Measurements from ENCODE around the gene MAN2A2. TPM values are rescaled to one million over a fixed set of nuclear protein-coding genes. Genes with fewer than 3 reads are reported as not detected.
"Not testable (repeated sequence)": the region's sequence is repeated elsewhere in the genome, so short reads cannot be mapped to it uniquely, and the experiment has no call there.

Gene MAN2A2
- total RNA-seq, 1 experiment from 2014 or later, result 3.9 TPM

- DNase-seq (ENCODE audit: low spot score), result no peak
Observed at GRCh38 chr15:90871139-90871715, 31.9 kb upstream of the MAN2A2 start.

- no peak for DNase-seq (ENCODE audit: low spot score)
Observed at GRCh38 chr15:90871716-90872485, 31.2 kb upstream of the MAN2A2 start.

- peak; percentile 48 for DNase-seq (ENCODE audit: low spot score)
Observed at GRCh38 chr15:90872486-90873184, 30.5 kb upstream of the MAN2A2 start.

GRCh38 chr15:90873488-90873997 lies 29.6 kb upstream of the MAN2A2 start:
- no peak for DNase-seq (ENCODE audit: low spot score)

GRCh38 chr15:90873998-90874605 lies 29.0 kb upstream of the MAN2A2 start:
- no peak for DNase-seq (ENCODE audit: low spot score)

- not testable (repeated sequence) for DNase-seq (ENCODE audit: low spot score)
Observed at GRCh38 chr15:90874986-90875385, 28.1 kb upstream of the MAN2A2 start.

- no peak for DNase-seq (ENCODE audit: low spot score)
Observed at GRCh38 chr15:90875549-90875981, 27.5 kb upstream of the MAN2A2 start.

GRCh38 chr15:90876046-90876445 lies 27.1 kb upstream of the MAN2A2 start:
- DNase-seq (ENCODE audit: low spot score), result no peak

GRCh38 chr15:90876512-90877170 lies 26.5 kb upstream of the MAN2A2 start:
- no peak for DNase-seq (ENCODE audit: low spot score)

- no peak for DNase-seq (ENCODE audit: low spot score)
Observed at GRCh38 chr15:90877315-90877714, 25.8 kb upstream of the MAN2A2 start.

- no peak for DNase-seq (ENCODE audit: low spot score)
Observed at GRCh38 chr15:90877996-90878395, 25.1 kb upstream of the MAN2A2 start.

GRCh38 chr15:90878660-90879059 lies 24.4 kb upstream of the MAN2A2 start:
- no peak for DNase-seq (ENCODE audit: low spot score)

GRCh38 chr15:90879730-90880366 lies 23.3 kb upstream of the MAN2A2 start:
- no peak for DNase-seq (ENCODE audit: low spot score)

GRCh38 chr15:90880381-90881145 lies 22.5 kb upstream of the MAN2A2 start:
- no peak for DNase-seq (ENCODE audit: low spot score)

- no peak for DNase-seq (ENCODE audit: low spot score)
Observed at GRCh38 chr15:90881181-90881977, 21.7 kb upstream of the MAN2A2 start.

- no peak for DNase-seq (ENCODE audit: low spot score)
Observed at GRCh38 chr15:90881978-90882721, 21.0 kb upstream of the MAN2A2 start.

- DNase-seq (ENCODE audit: low spot score), result no peak
Observed at GRCh38 chr15:90882781-90883525, 20.1 kb upstream of the MAN2A2 start.

- no peak for DNase-seq (ENCODE audit: low spot score)
Observed at GRCh38 chr15:90883526-90883975, 19.6 kb upstream of the MAN2A2 start.
